NCI-H226 (cell line): ENCODE data around the gene PEX11B.

Experiments used
- DNase-seq: peaks from one replicate; pipeline ENCODE4 v3.0.0-alpha.2; 2015

The PEX11B gene

GRCh38 chr1:145918144-145918991, at the start of gene PEX11B:
TSS of gene PEX11B (minus strand) at chr1:145918717. CDS start at chr1:145918688, 29 bp downstream.
- peak; percentile 84 for DNase-seq

GRCh38 chr1:145967288-145967687, 48.8 kb upstream of the PEX11B start:
- no peak for DNase-seq

GRCh38 chr1:145965119-145965744, 46.7 kb upstream of the PEX11B start:
- DNase-seq, result no peak

GRCh38 chr1:145964328-145965118, 46.0 kb upstream of the PEX11B start, which contains the start of the genes ANKRD34A and POLR3GL:
TSS of gene ANKRD34A (minus strand) at chr1:145964575. CDS start at chr1:145961759, 2,816 bp downstream.
TSS of gene POLR3GL (plus strand) at chr1:145964690. CDS start at chr1:145974866, 10,176 bp downstream.
- peak; percentile 96 for DNase-seq

GRCh38 chr1:145963265-145964019, 44.9 kb upstream of the PEX11B start:
- DNase-seq, result peak; percentile 88

- DNase-seq, result no peak
Measured at GRCh38 chr1:145962157-145963102, 43.9 kb upstream of the PEX11B start.

GRCh38 chr1:145961425-145962156, 43.1 kb upstream of the PEX11B start:
- no peak for DNase-seq

- no peak for DNase-seq
Measured at GRCh38 chr1:145961109-145961424, 42.5 kb upstream of the PEX11B start.

- no peak for DNase-seq
Measured at GRCh38 chr1:145960468-145961108, 42.1 kb upstream of the PEX11B start.

- no peak for DNase-seq
Measured at GRCh38 chr1:145959957-145960467, 41.5 kb upstream of the PEX11B start.

- no peak for DNase-seq
Measured at GRCh38 chr1:145959333-145959732, 40.8 kb upstream of the PEX11B start.

GRCh38 chr1:145958734-145959133, 40.2 kb upstream of the PEX11B start:
- no peak for DNase-seq

GRCh38 chr1:145957443-145958319, 39.2 kb upstream of the PEX11B start, which contains the start of gene LIX1L:
TSS of gene LIX1L (minus strand) at chr1:145958017. CDS start at chr1:145957927, 90 bp downstream.
- peak; percentile 95 for DNase-seq

GRCh38 chr1:145956781-145957442, 38.4 kb upstream of the PEX11B start:
- no peak for DNase-seq

GRCh38 chr1:145956361-145956760, 37.8 kb upstream of the PEX11B start:
- DNase-seq, result no peak

- no peak for DNase-seq
Measured at GRCh38 chr1:145955436-145955835, 36.9 kb upstream of the PEX11B start.

GRCh38 chr1:145953861-145954260, 35.3 kb upstream of the PEX11B start:
- DNase-seq, result no peak

GRCh38 chr1:145952903-145953302, 34.4 kb upstream of the PEX11B start:
- DNase-seq, result no peak
